GM18868 (cell line): ENCODE results near the gene MAP3K20.
"Not testable (repeated sequence)": the region's sequence is repeated elsewhere in the genome, so short reads cannot be mapped to it uniquely, and the experiment has no call there.

Source experiments
- ATAC-seq: cut with Tn5 transposase; IDR thresholded peaks from one replicate; pipeline ENCODE4 v1.9.1; 2021; ENCODE audit warnings: mild to moderate bottlenecking, moderate library complexity; ENCODE audit not compliant: unreplicated experiment

MAP3K20 gene

GRCh38 chr2:173153301-173153885 lies 77.7 kb downstream of the MAP3K20 start:
- ATAC-seq = no peak

- no peak for ATAC-seq
These were observed 82.1 kb downstream of the MAP3K20 start for GRCh38 chr2:173157676-173158293.

- ATAC-seq = no peak
These were observed 84.3 kb downstream of the MAP3K20 start for GRCh38 chr2:173159791-173160463.

GRCh38 chr2:173160618-173161017 lies 85.0 kb downstream of the MAP3K20 start:
- no peak for ATAC-seq

GRCh38 chr2:173161040-173161439 lies 85.4 kb downstream of the MAP3K20 start:
- no peak for ATAC-seq

GRCh38 chr2:173161507-173161906 lies 85.9 kb downstream of the MAP3K20 start:
- ATAC-seq = no peak

GRCh38 chr2:173163357-173163756 lies 87.7 kb downstream of the MAP3K20 start:
- ATAC-seq = not testable (repeated sequence)

- ATAC-seq = no peak
These were observed 88.8 kb downstream of the MAP3K20 start for GRCh38 chr2:173164396-173164795.

- ATAC-seq = no peak
These were observed 90.0 kb downstream of the MAP3K20 start for GRCh38 chr2:173165443-173166238.

- no peak for ATAC-seq
These were observed 95.7 kb downstream of the MAP3K20 start for GRCh38 chr2:173171321-173171720.

- no peak for ATAC-seq
These were observed 96.4 kb downstream of the MAP3K20 start for GRCh38 chr2:173171924-173172643.

- not testable (repeated sequence) for ATAC-seq
These were observed 98.7 kb downstream of the MAP3K20 start for GRCh38 chr2:173174339-173174738.

- ATAC-seq = no peak
These were observed 99.6 kb downstream of the MAP3K20 start for GRCh38 chr2:173175222-173175621.

GRCh38 chr2:173181982-173182381 lies 106.3 kb downstream of the MAP3K20 start:
- no peak for ATAC-seq

- no peak for ATAC-seq
These were observed 108.7 kb downstream of the MAP3K20 start for GRCh38 chr2:173184031-173185004.

- no peak for ATAC-seq
These were observed 109.8 kb downstream of the MAP3K20 start for GRCh38 chr2:173185437-173185836.

- no peak for ATAC-seq
These were observed 112.5 kb downstream of the MAP3K20 start for GRCh38 chr2:173187941-173188788.

GRCh38 chr2:173191601-173192000 lies 116.0 kb downstream of the MAP3K20 start:
- ATAC-seq = no peak

- ATAC-seq = no peak
These were observed 116.4 kb downstream of the MAP3K20 start for GRCh38 chr2:173192071-173192470.
